NCI-H2196 (cell line): ENCODE measurements around the gene RABL2B.

Experiments
- DNase-seq: peaks from one replicate; lab custom pipeline; 2025; ENCODE audit not compliant: unreplicated experiment; lab: John Stamatoyannopoulos, UW

RABL2B gene

DNA sequence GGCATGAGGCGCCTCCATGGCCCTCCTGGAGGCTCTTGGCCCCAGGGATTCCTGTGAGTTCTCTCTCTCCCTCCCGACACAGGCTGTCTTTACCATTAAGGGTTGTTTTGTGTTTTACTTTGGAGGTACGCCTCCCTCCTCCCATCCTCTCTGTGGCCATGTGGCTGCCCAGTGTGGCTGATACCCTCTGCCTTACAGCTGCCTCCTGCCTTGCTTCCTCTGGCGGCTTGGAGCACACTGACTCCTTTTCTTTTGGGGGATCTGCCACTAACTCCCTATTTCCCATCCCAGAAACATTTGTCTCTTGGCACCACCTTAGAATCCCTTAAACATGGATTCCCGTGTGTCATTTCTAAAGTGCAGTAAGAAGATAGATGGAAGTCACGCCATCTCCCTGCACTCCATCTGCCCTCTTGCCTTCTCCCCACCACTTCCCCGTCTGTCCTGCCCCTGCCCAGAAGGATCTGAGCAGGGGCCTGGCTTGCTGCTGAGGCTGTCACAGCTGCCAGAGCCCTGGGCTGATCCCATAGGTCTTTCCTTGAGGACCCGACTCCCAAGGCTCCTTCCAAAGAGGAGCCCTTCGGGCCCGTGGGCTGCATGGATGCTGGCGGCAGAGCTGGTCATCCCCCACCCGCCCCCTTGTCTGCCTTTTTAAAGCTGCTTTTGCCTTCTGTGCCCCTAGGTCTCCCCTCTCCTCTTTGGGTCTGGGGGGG is 60.6 kb downstream of the RABL2B start:
- no peak for DNase-seq

DNA sequence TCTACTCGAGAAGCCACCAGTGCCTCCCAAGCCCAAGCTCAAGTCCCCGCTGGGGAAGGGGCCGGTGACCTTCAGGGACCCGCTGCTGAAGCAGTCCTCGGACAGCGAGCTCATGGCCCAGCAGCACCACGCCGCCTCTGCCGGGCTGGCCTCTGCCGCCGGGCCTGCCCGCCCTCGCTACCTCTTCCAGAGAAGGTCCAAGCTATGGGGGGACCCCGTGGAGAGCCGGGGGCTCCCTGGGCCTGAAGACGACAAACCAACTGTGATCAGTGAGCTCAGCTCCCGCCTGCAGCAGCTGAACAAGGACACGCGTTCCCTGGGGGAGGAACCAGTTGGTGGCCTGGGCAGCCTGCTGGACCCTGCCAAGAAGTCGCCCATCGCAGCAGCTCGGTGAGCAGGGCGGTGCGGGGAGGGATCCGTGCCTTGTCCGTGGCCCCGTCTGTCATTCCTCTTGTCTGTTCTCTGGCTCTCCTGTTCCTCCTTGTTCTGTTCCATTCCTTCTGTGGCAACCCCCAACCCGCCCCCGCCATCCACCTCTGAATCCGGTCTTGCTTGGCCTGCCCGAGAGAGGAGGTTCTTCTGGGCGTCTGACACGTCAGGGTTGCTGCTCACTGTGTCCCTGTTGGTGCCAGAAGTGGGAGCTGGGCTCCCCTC is 61.3 kb downstream of the RABL2B start:
- DNase-seq, result no peak

GRCh38 chr22:50721257-50721844 is 62.1 kb downstream of the RABL2B start:
- no peak for DNase-seq

- no peak for DNase-seq
These were observed 62.9 kb downstream of the RABL2B start for GRCh38 chr22:50720301-50721256.

- DNase-seq, result no peak
These were observed 63.6 kb downstream of the RABL2B start for GRCh38 chr22:50719814-50720300.

GRCh38 chr22:50718352-50718709 is 65.1 kb downstream of the RABL2B start:
- DNase-seq, result no peak

GRCh38 chr22:50717709-50718351 is 65.6 kb downstream of the RABL2B start:
- no peak for DNase-seq
